Measurements from ENCODE around the gene TRIM8.

The TRIM8 gene

GRCh38 chr10:102632394-102633111 is 11.7 kb upstream of the TRIM8 start:
- no peak for DNase-seq (ENCODE audit: extremely low read depth, low read depth)
- no peak overlapping the region for H3K4me3 ChIP-seq (replicated peaks; ENCODE audit: low read depth, low read length)
- TF ChIP-seq CTCF (IDR thresholded peaks at IDR 0.05; ENCODE audit: low read depth, low read length, missing control alignments), result no peak

GRCh38 chr10:102633287-102633686 is 11.0 kb upstream of the TRIM8 start:
- no peak for DNase-seq (ENCODE audit: extremely low read depth, low read depth)
- TF ChIP-seq CTCF (IDR thresholded peaks at IDR 0.05; ENCODE audit: low read depth, low read length, missing control alignments), result no peak
- no peak overlapping the region for H3K4me3 ChIP-seq (replicated peaks; ENCODE audit: low read depth, low read length)

- DNase-seq (ENCODE audit: extremely low read depth, low read depth), result no peak
- TF ChIP-seq CTCF (IDR thresholded peaks at IDR 0.05; ENCODE audit: low read depth, low read length, missing control alignments), result no peak
- H3K4me3 ChIP-seq (replicated peaks; ENCODE audit: low read depth, low read length), result no peak overlapping the region
These were observed 10.4 kb upstream of the TRIM8 start for GRCh38 chr10:102633848-102634247.

GRCh38 chr10:102634686-102635085 is 9.6 kb upstream of the TRIM8 start:
- no peak overlapping the region for H3K4me3 ChIP-seq (replicated peaks; ENCODE audit: low read depth, low read length)
- no peak for TF ChIP-seq CTCF (IDR thresholded peaks at IDR 0.05; ENCODE audit: low read depth, low read length, missing control alignments)
- no peak for DNase-seq (ENCODE audit: extremely low read depth, low read depth)

GRCh38 chr10:102635377-102635776 is 8.9 kb upstream of the TRIM8 start:
- DNase-seq (ENCODE audit: extremely low read depth, low read depth), result no peak

GRCh38 chr10:102639537-102639936 is 4.7 kb upstream of the TRIM8 start:
- H3K4me3 ChIP-seq (replicated peaks; ENCODE audit: low read depth, low read length), result no peak overlapping the region
- no peak for DNase-seq (ENCODE audit: extremely low read depth, low read depth)
- no peak for TF ChIP-seq CTCF (IDR thresholded peaks at IDR 0.05; ENCODE audit: low read depth, low read length, missing control alignments)

More at GRCh38 chr10:102635377-102635776, 8.9 kb upstream of the TRIM8 start:
- no peak overlapping the region for H3K4me3 ChIP-seq (replicated peaks; ENCODE audit: low read depth, low read length)
- no peak for TF ChIP-seq CTCF (IDR thresholded peaks at IDR 0.05; ENCODE audit: low read depth, low read length, missing control alignments)

GRCh38 chr10:102641402-102641801 is 2.9 kb upstream of the TRIM8 start:
- DNase-seq (ENCODE audit: extremely low read depth, low read depth), result no peak
- peak overlapping the region; percentile 95 for H3K4me3 ChIP-seq (replicated peaks; ENCODE audit: low read depth, low read length)
- TF ChIP-seq CTCF (IDR thresholded peaks at IDR 0.05; ENCODE audit: low read depth, low read length, missing control alignments), result no peak
